Hypothalamus (tissue), 51 donors: ENCODE results near the gene NCCRP1.
"Not testable (repeated sequence)": the region's sequence is repeated elsewhere in the genome, so short reads cannot be mapped to it uniquely, and the experiment has no call there.

Experiments
- DNase-seq, 51 donors: peaks; one replicate each; lab custom pipeline; 2025; lab: John Stamatoyannopoulos, UW

The NCCRP1 gene

DNA sequence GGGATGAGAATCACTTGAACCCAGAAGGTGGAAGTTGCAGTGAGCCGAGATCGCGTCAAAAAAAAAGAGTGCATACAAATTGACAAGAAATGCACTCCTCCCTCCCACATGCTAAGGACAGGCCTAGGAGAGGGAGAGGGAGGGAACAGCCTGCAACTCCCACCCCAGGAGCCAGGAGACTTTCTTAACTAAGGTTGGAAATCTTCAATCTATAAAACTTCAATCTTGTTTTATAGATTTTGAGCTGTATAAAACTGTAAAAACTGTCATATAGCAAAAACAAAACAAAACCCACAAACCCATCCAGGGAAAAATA lies 8.6 kb downstream of the NCCRP1 start:
- no peak for DNase-seq

GRCh38 chr19:39206122-39206521 lies 9.4 kb downstream of the NCCRP1 start:
- no peak for DNase-seq

DNA sequence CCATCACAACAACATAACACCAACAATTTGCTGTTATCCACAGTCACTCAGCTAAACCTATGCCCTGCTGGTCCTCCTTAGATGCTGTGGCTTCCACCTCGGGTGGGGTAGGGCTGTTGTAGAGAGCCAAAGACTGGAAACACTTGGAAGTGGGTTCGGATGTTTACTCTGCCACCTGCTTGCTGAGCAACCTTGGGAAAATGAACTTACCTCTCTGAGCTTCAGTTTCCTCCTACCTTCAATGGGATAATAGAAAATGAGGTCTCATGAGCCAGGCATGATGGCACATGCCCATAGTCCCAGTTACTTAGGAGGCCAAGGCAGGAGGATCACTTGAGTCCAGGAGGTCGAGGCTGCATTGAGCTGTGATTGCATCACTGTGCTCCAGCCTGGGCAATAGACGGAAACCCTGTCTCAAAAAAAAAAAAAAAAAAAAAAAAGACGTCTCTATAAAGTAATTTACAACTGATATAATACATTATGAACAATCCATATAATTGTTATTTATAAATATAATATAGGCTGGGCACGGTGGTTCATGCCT lies 10.6 kb downstream of the NCCRP1 start:
- DNase-seq: no peak

GRCh38 chr19:39208175-39208795 lies 11.5 kb downstream of the NCCRP1 start:
- no peak for DNase-seq

- DNase-seq: no peak
These were observed 12.4 kb downstream of the NCCRP1 start for GRCh38 chr19:39209196-39209595.

GRCh38 chr19:39211731-39212374 lies 15.1 kb downstream of the NCCRP1 start:
- DNase-seq: no peak

GRCh38 chr19:39212375-39212742 lies 15.6 kb downstream of the NCCRP1 start:
- peak in 1 of 51 donors; percentile 2 for DNase-seq

- DNase-seq: not testable (repeated sequence)
These were observed 18.6 kb downstream of the NCCRP1 start for GRCh38 chr19:39215323-39215722.

DNA sequence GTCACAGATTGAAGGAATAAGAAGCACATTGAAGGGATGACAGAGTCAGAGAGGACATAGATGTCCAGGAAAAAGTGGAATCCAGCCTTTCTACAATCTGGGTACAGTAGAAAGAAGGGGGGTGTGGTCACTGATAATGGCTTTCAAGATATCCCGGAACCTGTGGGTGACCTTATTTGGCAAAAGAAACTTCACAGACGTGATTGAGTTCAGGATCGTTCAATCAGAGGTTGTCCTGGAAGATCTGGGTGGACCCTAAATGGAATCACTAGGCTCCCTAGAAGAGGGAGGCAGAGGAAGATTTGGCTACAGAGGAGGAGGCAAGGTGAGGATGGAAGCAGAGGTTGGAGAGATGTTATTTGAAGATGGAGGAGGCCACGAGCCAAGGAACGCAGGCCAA lies 20.3 kb downstream of the NCCRP1 start:
- DNase-seq: no peak

DNA sequence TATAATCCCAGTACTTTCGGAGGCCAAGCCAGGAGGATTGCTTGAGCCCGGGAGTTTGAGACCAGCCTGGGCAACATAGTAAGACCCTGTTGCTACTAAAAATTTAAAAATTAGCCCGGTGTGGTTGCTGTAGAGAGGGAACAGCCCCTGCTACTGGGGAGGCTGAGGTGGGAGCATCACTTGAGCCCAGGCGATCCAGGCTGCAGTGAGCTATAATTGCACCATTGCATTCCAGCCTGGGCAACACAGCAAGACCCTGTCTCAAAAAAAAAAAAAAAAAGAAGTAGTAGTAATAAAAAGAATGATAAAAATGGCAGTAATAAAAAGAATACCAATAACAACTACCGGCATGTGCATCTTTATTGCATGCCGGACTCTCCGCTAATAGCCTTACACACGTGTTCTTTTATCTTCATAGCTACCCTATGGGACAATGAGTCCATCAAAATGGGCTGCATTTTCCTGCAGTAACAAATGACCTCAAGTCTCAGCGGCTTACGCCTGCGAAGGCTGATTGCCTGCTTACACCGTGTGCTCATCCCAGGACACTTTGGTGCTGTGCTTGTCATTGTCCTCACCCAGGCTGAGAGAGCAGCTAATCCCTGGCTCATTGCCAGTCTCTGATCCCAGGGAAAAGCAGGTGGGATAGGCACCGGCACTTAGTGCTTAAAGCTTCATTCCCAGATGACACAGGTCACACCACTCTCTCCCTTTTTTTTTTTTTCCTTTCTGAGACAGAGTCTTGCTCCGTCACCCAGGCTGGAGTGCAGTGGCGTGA lies 21.7 kb downstream of the NCCRP1 start:
- DNase-seq: no peak

DNA sequence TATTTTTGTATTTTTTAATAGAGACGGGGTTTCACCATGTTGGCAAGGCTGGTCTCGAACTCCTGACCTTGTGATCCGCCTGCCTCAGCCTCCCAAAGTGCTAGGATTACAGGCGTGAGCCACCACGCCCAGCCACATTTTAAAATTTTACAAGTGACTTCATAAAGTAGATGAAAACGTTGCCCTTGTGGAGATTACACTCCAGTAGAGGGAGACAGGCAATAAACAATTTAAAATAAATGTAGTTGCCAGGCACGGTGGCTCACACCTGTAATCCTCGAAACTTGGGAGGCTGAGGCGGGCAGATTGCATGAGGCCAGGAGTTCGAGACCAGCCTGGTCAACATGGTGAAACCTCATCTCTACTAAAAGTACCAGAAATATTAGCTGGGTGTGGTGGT lies 22.3 kb downstream of the NCCRP1 start:
- not testable (repeated sequence) for DNase-seq

DNA sequence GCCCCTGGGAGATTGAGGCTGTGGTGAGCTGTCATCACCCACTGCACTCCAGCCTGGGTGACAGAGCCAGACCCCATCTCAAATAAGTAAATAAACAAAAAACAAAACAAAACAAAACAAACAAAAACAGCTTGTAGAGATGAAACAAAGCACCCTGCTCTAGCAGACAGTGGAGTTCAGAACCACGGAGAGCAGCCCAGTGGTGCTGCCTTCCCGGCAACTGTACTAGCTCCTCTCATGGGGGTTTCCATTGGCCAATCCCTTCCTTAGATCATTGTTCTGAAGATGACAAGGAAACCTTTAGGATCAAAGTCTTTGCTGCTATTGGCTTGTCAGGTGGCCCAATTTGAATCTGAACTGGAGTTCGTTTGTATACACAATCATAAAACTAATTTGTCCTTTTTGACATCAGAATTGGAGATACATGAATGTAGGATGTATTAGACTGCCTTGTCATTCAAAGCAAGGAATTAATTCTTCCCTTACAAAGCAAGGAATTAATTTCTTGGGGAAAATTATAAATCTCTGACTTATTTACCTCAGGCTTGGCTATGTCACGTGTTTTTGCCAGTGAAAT lies 27.0 kb downstream of the NCCRP1 start:
- DNase-seq: no peak

GRCh38 chr19:39224910-39225309 lies 28.1 kb downstream of the NCCRP1 start:
- no peak for DNase-seq

DNA sequence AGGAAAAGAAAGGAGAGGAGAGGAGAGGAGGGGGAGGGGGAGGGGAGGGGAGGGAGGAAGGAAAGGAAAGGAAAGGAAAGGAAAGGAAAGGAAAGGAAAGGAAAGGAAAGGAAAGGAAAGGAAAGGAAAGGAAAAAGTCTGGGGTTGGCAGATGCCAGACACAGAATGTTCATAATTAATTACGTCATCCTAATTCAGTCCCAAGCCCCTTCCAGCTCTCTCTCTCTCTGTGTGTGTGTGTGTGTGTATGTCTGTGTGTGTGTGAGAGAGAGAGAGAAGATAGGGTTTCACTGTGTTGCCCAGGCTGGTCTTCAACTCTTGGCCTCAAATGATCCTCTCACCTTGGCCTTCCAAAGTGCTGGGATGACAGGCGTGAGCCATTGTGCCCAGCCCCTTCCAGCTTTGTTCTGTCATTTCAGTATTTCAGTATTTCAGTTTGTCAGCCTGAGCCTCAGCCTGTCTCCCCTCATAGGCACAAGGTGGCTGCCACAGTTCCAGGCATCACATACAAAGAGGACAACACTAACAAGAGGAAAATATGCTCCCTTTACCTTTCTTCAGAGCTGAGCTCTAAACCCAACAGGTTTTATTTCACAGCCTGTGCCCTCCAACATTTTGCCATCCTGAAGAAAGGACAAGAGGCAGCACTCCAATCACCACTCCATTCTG lies 33.5 kb downstream of the NCCRP1 start:
- no peak for DNase-seq

DNA sequence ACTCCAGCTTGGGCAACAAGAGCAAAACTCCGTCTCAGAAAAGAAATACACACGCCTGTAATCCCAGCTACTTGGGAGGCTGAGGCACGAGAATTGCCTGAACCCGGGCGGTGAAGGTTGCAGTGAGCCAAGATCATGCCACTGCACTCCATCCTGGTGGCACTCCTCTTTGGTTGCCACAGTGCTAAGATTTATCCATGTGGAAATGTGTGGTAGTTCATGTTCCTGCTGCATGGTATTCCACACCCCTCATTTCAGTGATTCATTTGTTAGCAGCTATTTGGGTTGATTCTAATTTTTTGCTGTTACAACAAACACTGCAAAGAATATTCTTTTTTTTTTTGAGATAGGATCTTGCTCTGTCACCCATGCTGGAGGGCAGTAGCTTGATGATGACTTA lies 35.9 kb downstream of the NCCRP1 start:
- DNase-seq: no peak

DNA sequence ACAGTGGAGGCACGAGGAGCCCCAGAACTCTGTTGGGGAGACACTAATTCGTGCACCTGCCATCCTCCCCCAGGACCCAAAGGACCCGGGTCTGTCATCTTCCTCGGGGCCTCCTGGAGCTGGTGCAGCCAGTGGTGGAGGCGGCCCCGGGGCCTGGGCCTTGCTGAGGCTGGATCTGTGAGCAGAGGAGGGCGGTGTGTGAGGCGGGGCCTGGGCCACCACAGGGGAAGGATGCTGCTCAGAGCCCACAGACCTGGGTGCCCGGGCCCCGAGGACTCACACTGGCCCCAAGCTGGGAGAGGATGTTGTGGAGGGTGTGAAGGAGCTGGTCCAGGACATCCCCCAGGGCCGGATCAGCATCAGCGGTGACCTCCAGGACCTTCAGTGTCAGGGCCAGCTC lies 39.8 kb downstream of the NCCRP1 start:
- no peak for DNase-seq

- no peak for DNase-seq
These were observed 40.7 kb downstream of the NCCRP1 start for GRCh38 chr19:39237200-39238184.

GRCh38 chr19:39238209-39238608 lies 41.4 kb downstream of the NCCRP1 start:
- no peak for DNase-seq

GRCh38 chr19:39238944-39239343 lies 42.2 kb downstream of the NCCRP1 start:
- no peak for DNase-seq

- DNase-seq: no peak
These were observed 43.7 kb downstream of the NCCRP1 start for GRCh38 chr19:39240421-39240820.
